Activated CD4-positive, alpha-beta memory T cell treated with anti-CD3 and anti-CD28 coated beads for 36 hours (primary cell): ENCODE data around the gene SCAPER. TPM values are rescaled to one million over a fixed set of nuclear protein-coding genes. Genes with fewer than 3 reads are reported as not detected.
A peak's percentile ranks its signal among the peaks of the same experiment; 100 is the strongest.

Experiments used
- CTCF ChIA-PET: fragments of 350-600 bp; sonication (Branson Sonifier 250); formaldehyde crosslinking; loops from one replicate; lab custom pipeline; 2021; ENCODE audit warnings: antibody characterized with exemption, inconsistent platforms; lab: Charles Lee
- POLR2A ChIA-PET: fragments of 350-600 bp; sonication (Branson Sonifier 250); formaldehyde crosslinking; loops from one replicate; lab custom pipeline; 2021; ENCODE audit warnings: antibody characterized with exemption; lab: Charles Lee
- DNase-seq: peaks from one replicate; pipeline ENCODE4 v3.0.0-alpha.2; 2020
- H3K27ac Mint-ChIP-seq: one replicate; pipeline ENCODE4 v1.8.0; 2021; ENCODE audit warnings: mixed read lengths
- H3K27me3 Mint-ChIP-seq: one replicate; pipeline ENCODE4 v1.8.0; 2021; ENCODE audit warnings: mixed read lengths
- H3K36me3 Mint-ChIP-seq: one replicate; pipeline ENCODE4 v1.8.0; 2021; ENCODE audit warnings: mixed read lengths
- H3K4me1 Mint-ChIP-seq: one replicate; pipeline ENCODE4 v1.8.0; 2021; ENCODE audit warnings: low read depth, mixed read lengths
- H3K4me3 Mint-ChIP-seq: one replicate; pipeline ENCODE4 v1.8.0; 2021; ENCODE audit warnings: mild to moderate bottlenecking, mixed read lengths
- H3K9me3 Mint-ChIP-seq: one replicate; pipeline ENCODE4 v1.8.0; 2021; ENCODE audit warnings: mixed read lengths
- intact Hi-C: fragments of 100-400 bp; cut with micrococcal nuclease; formaldehyde crosslinking; loops from one replicate; pipeline ENCODE4 v1.15.1; 2023
- total RNA-seq, 2 experiments: library from RNA; stranded (reverse); gene quantifications; one replicate each; pipeline ENCODE4 v1.2.3, GENCODE V29; 2021

Gene SCAPER
- total RNA-seq, 2 experiments from 2014 or later = 21.5 to 22.9 TPM

- DNase-seq = peak; percentile 87
- Mint-ChIP-seq H3K4me3 (peak within 1 kb of the TSS; percentile 49), H3K27me3 (peaks cover 65% of the 10 kb centered on the region), H3K36me3 (no peaks in the 10 kb centered on the region), H3K27ac (no peak within 1 kb of the TSS), H3K4me1 (peaks cover 44% of the 10 kb centered on the region), H3K9me3 (no peaks in the 10 kb centered on the region)
- intact Hi-C loops = loop anchor here (1.0 to 10.0 kb wide), 3 partner anchors 26 to 595 kb away; partner anchors contain the start of genes ETFA and RCN2
- POLR2A ChIA-PET = interaction anchor here (0.6 to 1.7 kb wide), 3 partner anchors 9 to 920 kb away, joined by 3 to 5 read pairs (median 5); partner anchors contain the start of gene ETFA
- CTCF ChIA-PET = interaction anchor here (0.7 to 0.9 kb wide), 3 partner anchors 10 to 1928 kb away, joined by 3 to 5 read pairs (median 3); partner anchors contain the start of gene DNAJA4
Measured at GRCh38 chr15:76336254-76337058, 568.7 kb downstream of the SCAPER start, which contains the start of gene ISL2. TSS of gene ISL2 (plus strand) at chr15:76336773. CDS start at chr15:76336884, 111 bp downstream.

- H3K27me3 Mint-ChIP-seq = peaks cover 61% of the 10 kb centered on the region
- H3K4me1 Mint-ChIP-seq = peaks cover 39% of the 10 kb centered on the region
- H3K4me3 Mint-ChIP-seq = peak overlapping the region; percentile 49
- intact Hi-C loops = loop anchor here (1.0 to 10.0 kb wide), 3 partner anchors 25 to 596 kb away; partner anchors contain the start of genes ETFA and RCN2
- no peaks in the 10 kb centered on the region for H3K9me3 Mint-ChIP-seq
- H3K36me3 Mint-ChIP-seq = no peaks in the 10 kb centered on the region
- POLR2A ChIA-PET = interaction anchor here (0.6 to 1.7 kb wide), 3 partner anchors 9 to 921 kb away, joined by 3 to 5 read pairs (median 5); partner anchors contain the start of gene ETFA
- peak; percentile 38 for DNase-seq
- CTCF ChIA-PET = interaction anchor here (0.7 to 0.9 kb wide), 3 partner anchors 11 to 1928 kb away, joined by 3 to 5 read pairs (median 3); partner anchors contain the start of gene DNAJA4
- H3K27ac Mint-ChIP-seq = no peak overlapping the region
Measured at GRCh38 chr15:76335307-76336253, 569.6 kb downstream of the SCAPER start.

- POLR2A ChIA-PET = interaction anchor here (1.7 kb wide), 1 partner anchor 10 kb away, joined by 5 read pairs; no protein-coding TSS in a partner anchor
- DNase-seq = no peak
- peaks cover 59% of the 10 kb centered on the region for H3K27me3 Mint-ChIP-seq
- intact Hi-C loops = loop anchor here (5.0 to 10.0 kb wide), 2 partner anchors 97 to 150 kb away; no protein-coding TSS in a partner anchor
- H3K9me3 Mint-ChIP-seq = no peaks in the 10 kb centered on the region
- H3K27ac Mint-ChIP-seq = no peak overlapping the region
- H3K4me1 Mint-ChIP-seq = peaks cover 30% of the 10 kb centered on the region
- no peaks in the 10 kb centered on the region for H3K36me3 Mint-ChIP-seq
- H3K4me3 Mint-ChIP-seq = peak overlapping the region; percentile 49
- CTCF ChIA-PET = interaction anchor here (1.2 kb wide), 2 partner anchors 99 to 143 kb away, joined by 3 to 6 read pairs; no protein-coding TSS in a partner anchor
Measured at GRCh38 chr15:76334438-76335306, 570.5 kb downstream of the SCAPER start.

- Mint-ChIP-seq H3K27me3 (peaks cover 56% of the 10 kb centered on the region), H3K9me3 (no peaks in the 10 kb centered on the region), H3K27ac (no peak overlapping the region), H3K36me3 (no peaks in the 10 kb centered on the region), H3K4me1 (peaks cover 27% of the 10 kb centered on the region), H3K4me3 (no peak overlapping the region)
- CTCF ChIA-PET = interaction anchor here (1.2 kb wide), 2 partner anchors 98 to 143 kb away, joined by 3 to 6 read pairs; no protein-coding TSS in a partner anchor
- POLR2A ChIA-PET = no interaction called here
- intact Hi-C loops = loop anchor here (5.0 to 10.0 kb wide), 2 partner anchors 97 to 149 kb away; no protein-coding TSS in a partner anchor
- no peak for DNase-seq
Measured at GRCh38 chr15:76333720-76334437, 571.3 kb downstream of the SCAPER start.

- ChIA-PET CTCF (interaction anchor here (1.2 kb wide), 1 partner anchor 142 kb away, joined by 3 read pairs; no protein-coding TSS in a partner anchor), POLR2A (no interaction called here)
- H3K4me1 Mint-ChIP-seq = peaks cover 22% of the 10 kb centered on the region
- no peaks in the 10 kb centered on the region for H3K36me3 Mint-ChIP-seq
- H3K27me3 Mint-ChIP-seq = peaks cover 54% of the 10 kb centered on the region
- no peaks in the 10 kb centered on the region for H3K9me3 Mint-ChIP-seq
- DNase-seq = no peak
- intact Hi-C loops = loop anchor here (5.0 to 10.0 kb wide), 2 partner anchors 96 to 149 kb away; no protein-coding TSS in a partner anchor
- no peak overlapping the region for H3K27ac Mint-ChIP-seq
- H3K4me3 Mint-ChIP-seq = no peak overlapping the region
Measured at GRCh38 chr15:76333309-76333708, 571.8 kb downstream of the SCAPER start.

- H3K27me3 Mint-ChIP-seq = peaks cover 56% of the 10 kb centered on the region
- H3K36me3 Mint-ChIP-seq = no peaks in the 10 kb centered on the region
- intact Hi-C loops = loop anchor here (5.0 to 10.0 kb wide), 2 partner anchors 95 to 148 kb away; no protein-coding TSS in a partner anchor
- H3K4me1 Mint-ChIP-seq = peaks cover 22% of the 10 kb centered on the region
- DNase-seq = no peak
- H3K27ac Mint-ChIP-seq = no peak overlapping the region
- ChIA-PET POLR2A (no interaction called here), CTCF (no interaction called here)
- no peak overlapping the region for H3K4me3 Mint-ChIP-seq
- no peaks in the 10 kb centered on the region for H3K9me3 Mint-ChIP-seq
Measured at GRCh38 chr15:76332796-76333195, 572.3 kb downstream of the SCAPER start.

GRCh38 chr15:76330080-76330680 is 575.0 kb downstream of the SCAPER start:
- DNase-seq = no peak
- ChIA-PET POLR2A (no interaction called here), CTCF (interaction anchor here (0.8 to 1.8 kb wide), 5 partner anchors 16 to 148 kb away, joined by 3 to 6 read pairs (median 3); no protein-coding TSS in a partner anchor)
- Mint-ChIP-seq H3K4me3 (no peak overlapping the region), H3K4me1 (peaks cover 2% of the 10 kb centered on the region), H3K36me3 (no peaks in the 10 kb centered on the region), H3K9me3 (no peaks in the 10 kb centered on the region), H3K27ac (no peak overlapping the region), H3K27me3 (peaks cover 50% of the 10 kb centered on the region)
- intact Hi-C loops = loop anchor here (5.0 to 10.0 kb wide), 2 partner anchors 93 to 145 kb away; no protein-coding TSS in a partner anchor

- Mint-ChIP-seq H3K27ac (no peak overlapping the region), H3K27me3 (peaks cover 42% of the 10 kb centered on the region), H3K4me3 (no peak overlapping the region), H3K9me3 (no peaks in the 10 kb centered on the region), H3K36me3 (no peaks in the 10 kb centered on the region), H3K4me1 (no peaks in the 10 kb centered on the region)
- DNase-seq = no peak
- intact Hi-C loops = no loop called here
- CTCF ChIA-PET = interaction anchor here (1.2 kb wide), 1 partner anchor 94 kb away, joined by 6 read pairs; no protein-coding TSS in a partner anchor
- POLR2A ChIA-PET = no interaction called here
Measured at GRCh38 chr15:76328958-76329357, 576.2 kb downstream of the SCAPER start.

GRCh38 chr15:76328106-76328696 is 576.9 kb downstream of the SCAPER start:
- no peaks in the 10 kb centered on the region for H3K36me3 Mint-ChIP-seq
- no peak overlapping the region for H3K4me3 Mint-ChIP-seq
- DNase-seq = no peak
- no peaks in the 10 kb centered on the region for H3K4me1 Mint-ChIP-seq
- ChIA-PET POLR2A (no interaction called here), CTCF (no interaction called here)
- H3K9me3 Mint-ChIP-seq = no peaks in the 10 kb centered on the region
- peaks cover 44% of the 10 kb centered on the region for H3K27me3 Mint-ChIP-seq
- H3K27ac Mint-ChIP-seq = no peak overlapping the region
- intact Hi-C loops = no loop called here
